IMR-90 (cell line): Measurements from ENCODE around the gene TFIP11. TPM values are rescaled to one million over a fixed set of nuclear protein-coding genes. Genes with fewer than 3 reads are reported as not detected.

Experiments
- ATAC-seq: fragments of 200-7000 bp; cut with Tn5 transposase; 2 replicates; pipeline ENCODE4 v1.9.1; 2020; ENCODE audit warnings: low read depth, mild to moderate bottlenecking, moderate library complexity
- BruUV-seq: library from RNA; stranded (reverse); fragments of 400-500 nt; replicated peaks from 2 replicates; lab custom pipeline; 2021; lab: Mats Ljungman, UMichigan
- CTCF ChIA-PET: fragments of 300-600 bp; formaldehyde crosslinking; extraction: SDS; loops from one replicate; lab custom pipeline; 2021; ENCODE audit warnings: antibody characterized with exemption; lab: Yijun Ruan, JAX
- POLR2A ChIA-PET: fragments of 300-600 bp; sonication (Branson Sonifier 250); formaldehyde crosslinking; loops from one replicate; lab custom pipeline; 2022; ENCODE audit warnings: antibody characterized with exemption; ENCODE audit not compliant: unreplicated experiment; lab: Charles Lee
- DNase-seq: peaks from one replicate; pipeline ENCODE4 v3.0.0; 2013
- H2AFZ ChIP-seq: replicated peaks from 2 replicates; pipeline ENCODE3; 2013; ENCODE audit warnings: low read length, mild to moderate bottlenecking; ENCODE audit not compliant: poor library complexity
- H2AK5ac ChIP-seq: 2 replicates; pipeline ENCODE4 v1.6.1; 2013; ENCODE audit warnings: low read depth, low read length, inconsistent platforms
- H2AK9ac ChIP-seq: replicated peaks from 2 replicates; pipeline ENCODE3; 2013; ENCODE audit warnings: mild to moderate bottlenecking, low read depth, low read length, moderate library complexity; ENCODE audit not compliant: poor library complexity
- H2BK120ac ChIP-seq: 2 replicates; pipeline ENCODE4 v1.6.1; 2013; ENCODE audit warnings: low read depth, low read length, inconsistent platforms
- H2BK15ac ChIP-seq: 3 replicates; pipeline ENCODE4 v1.6.1; 2013; ENCODE audit warnings: low read depth, low read length, inconsistent platforms
- H2BK20ac ChIP-seq: 2 replicates; pipeline ENCODE4 v1.6.1; 2013; ENCODE audit warnings: low read depth, mild to moderate bottlenecking, inconsistent platforms, low read length, moderate library complexity
- H2BK5ac ChIP-seq: 2 replicates; pipeline ENCODE4 v1.6.1; 2013; ENCODE audit warnings: mild to moderate bottlenecking, low read depth, low read length, inconsistent platforms; ENCODE audit not compliant: poor library complexity, severe bottlenecking
- H3K14ac ChIP-seq: replicated peaks from 2 replicates; pipeline ENCODE4 v1.6.1; 2013; ENCODE audit warnings: low read depth, low read length, inconsistent platforms
- H3K18ac ChIP-seq: 2 replicates; pipeline ENCODE4 v1.6.1; 2013; ENCODE audit warnings: low read depth, low read length, control low read depth
- H3K23ac ChIP-seq: 2 replicates; pipeline ENCODE4 v1.6.1; 2013; ENCODE audit warnings: low read depth, low read length, inconsistent platforms
- H3K27ac ChIP-seq: 2 replicates; pipeline ENCODE4 v1.5.1; 2013; ENCODE audit warnings: mild to moderate bottlenecking, control low read depth, low read length; ENCODE audit not compliant: insufficient read depth
- H3K27me3 ChIP-seq: 2 replicates; pipeline ENCODE4 v1.6.1; 2013; ENCODE audit warnings: low read length; ENCODE audit not compliant: control insufficient read depth, insufficient read depth
- H3K36me3 ChIP-seq: 2 replicates; pipeline ENCODE4 v1.6.1; 2013; ENCODE audit warnings: low read length, mixed read lengths; ENCODE audit not compliant: control insufficient read depth, insufficient read depth
- H3K4ac ChIP-seq: 2 replicates; pipeline ENCODE4 v1.6.1; 2013; ENCODE audit warnings: low read depth, low read length, inconsistent platforms
- H3K4me1 ChIP-seq: 2 replicates; pipeline ENCODE4 v1.6.1; 2013; ENCODE audit warnings: low read length, mixed read lengths; ENCODE audit not compliant: control insufficient read depth, insufficient read depth
- H3K4me2 ChIP-seq: 2 replicates; pipeline ENCODE4 v1.6.1; 2013; ENCODE audit warnings: low read depth, mild to moderate bottlenecking, control low read depth, low read length, moderate library complexity
- H3K4me3 ChIP-seq: 2 replicates; pipeline ENCODE4 v1.5.1; 2013; ENCODE audit warnings: low read depth, mild to moderate bottlenecking, control low read depth, low read length, moderate library complexity; ENCODE audit not compliant: insufficient read depth
- H3K56ac ChIP-seq: 2 replicates; pipeline ENCODE4 v1.6.1; 2013; ENCODE audit warnings: low read length, inconsistent platforms; ENCODE audit not compliant: insufficient read depth; ENCODE audit errors: extremely low read depth
- H3K79me1 ChIP-seq, 2 experiments: 2 replicates each; pipeline ENCODE4 v1.6.1; 2013; ENCODE audit warnings: low read length in 2 of 2, inconsistent platforms in 1 of 2, low read depth in 1 of 2
- H3K9ac ChIP-seq: 2 replicates; pipeline ENCODE4 v1.6.1; 2013; ENCODE audit warnings: low read depth, low read length, control low read depth
- H3K9me1 ChIP-seq: 2 replicates; pipeline ENCODE4 v1.6.1; 2013; ENCODE audit warnings: low read length, inconsistent platforms; ENCODE audit not compliant: insufficient read depth
- H3K9me3 ChIP-seq: 2 replicates; pipeline ENCODE4 v1.6.1; 2013; ENCODE audit warnings: low read length; ENCODE audit not compliant: control insufficient read depth, insufficient read depth
- H4K20me1 ChIP-seq: 2 replicates; pipeline ENCODE4 v1.6.1; 2013; ENCODE audit warnings: low read length, inconsistent platforms; ENCODE audit not compliant: insufficient read depth
- H4K5ac ChIP-seq: 2 replicates; pipeline ENCODE4 v1.6.1; 2013; ENCODE audit warnings: mild to moderate bottlenecking, low read depth, low read length, control low read depth
- H4K8ac ChIP-seq, 2 experiments: 2 replicates each; pipeline ENCODE4 v1.6.1; 2013; ENCODE audit warnings: low read depth in 2 of 2, low read length in 2 of 2, control low read depth in 1 of 2, inconsistent platforms in 1 of 2
- H4K91ac ChIP-seq: 2 replicates; pipeline ENCODE4 v1.6.1; 2013; ENCODE audit warnings: low read depth, low read length, inconsistent platforms; ENCODE audit not compliant: insufficient read depth
- BHLHE40 ChIP-seq: fragments of 150-350 bp; IDR thresholded peaks from 2 replicates; pipeline ENCODE4 v1.6.1; 2016; ENCODE audit warnings: mild to moderate bottlenecking, low read depth, low read length
- CEBPB ChIP-seq: IDR thresholded peaks from 2 replicates; pipeline ENCODE4 v1.6.1; 2012; ENCODE audit warnings: low read depth, low read length, improper control_type of control experiment
- CHD1 ChIP-seq: IDR thresholded peaks from 2 replicates; pipeline ENCODE4 v1.6.1; 2012; ENCODE audit warnings: low read depth, low read length, improper control_type of control experiment
- CTCF ChIP-seq: conservative IDR thresholded peaks from 2 replicates; pipeline ENCODE4 v1.5.1; 2012; ENCODE audit warnings: mild to moderate bottlenecking, low read depth, low read length, improper control_type of control experiment
- ELK1 ChIP-seq: fragments of 150-350 bp; IDR thresholded peaks from 2 replicates; pipeline ENCODE4 v1.6.1; 2016; ENCODE audit warnings: low read depth, mild to moderate bottlenecking, low read length, moderate library complexity, borderline replicate concordance
- FOS ChIP-seq: fragments of 150-350 bp; IDR thresholded peaks from 2 replicates; pipeline ENCODE4 v1.6.1; 2016; ENCODE audit warnings: low read depth, low read length
- MAFK ChIP-seq: IDR thresholded peaks from 2 replicates; pipeline ENCODE4 v1.6.1; 2012; ENCODE audit warnings: low read depth, low read length, improper control_type of control experiment
- MAZ ChIP-seq: IDR thresholded peaks from 2 replicates; pipeline ENCODE4 v1.6.1; 2012; ENCODE audit warnings: low read depth, mild to moderate bottlenecking, low read length, improper control_type of control experiment, moderate library complexity, borderline replicate concordance
- MXI1 ChIP-seq: IDR thresholded peaks from 2 replicates; pipeline ENCODE4 v1.6.1; 2012; ENCODE audit warnings: low read depth, mild to moderate bottlenecking, low read length, moderate library complexity, borderline replicate concordance
- NFE2L2 ChIP-seq: fragments of 150-350 bp; IDR thresholded peaks from 2 replicates; pipeline ENCODE4 v1.6.1; 2016; ENCODE audit warnings: low read depth, mild to moderate bottlenecking, low read length
- POLR2A ChIP-seq: IDR thresholded peaks from 2 replicates; pipeline ENCODE4 v1.6.1; 2012; ENCODE audit warnings: mild to moderate bottlenecking, low read depth, low read length
- RAD21 ChIP-seq: IDR thresholded peaks from 2 replicates; pipeline ENCODE4 v1.6.1; 2012; ENCODE audit warnings: low read length, improper control_type of control experiment
- RCOR1 ChIP-seq: IDR thresholded peaks from 2 replicates; pipeline ENCODE4 v1.6.1; 2012; ENCODE audit warnings: mild to moderate bottlenecking, low read length, improper control_type of control experiment; ENCODE audit not compliant: insufficient replicate concordance
- RFX5 ChIP-seq: IDR thresholded peaks from 2 replicates; pipeline ENCODE4 v1.8.0; 2012; ENCODE audit warnings: low read depth, mild to moderate bottlenecking, low read length, moderate library complexity
- SMC3 ChIP-seq: fragments of 150-350 bp; IDR thresholded peaks from 2 replicates; pipeline ENCODE4 v1.6.1; 2016; ENCODE audit warnings: low read depth, mild to moderate bottlenecking, antibody characterized with exemption, low read length, moderate library complexity
- USF2 ChIP-seq: fragments of 150-350 bp; IDR thresholded peaks from 2 replicates; pipeline ENCODE4 v1.6.1; 2017; ENCODE audit warnings: mild to moderate bottlenecking, antibody characterized with exemption, low read length, low read depth
- WGBS, 2 experiments: methylation state at CpG; one replicate each; pipeline versions ENCODE4 v1.1.5 to v1.1.7; 2013; ENCODE audit warnings: missing lambda C conversion rate in 2 of 2; ENCODE audit not compliant: insufficient read length in 1 of 2; ENCODE audit errors: extremely low coverage in 2 of 2; 5-methylcytosine and 5-hydroxymethylcytosine counted together
- dilution Hi-C: fragments of 300-500 bp; cut with HindIII; formaldehyde crosslinking; loops from one replicate; pipeline ENCODE4 v1.14.3; 2018; ENCODE audit warnings: low sequenced_read_pairs; ENCODE audit not compliant: unreplicated experiment
- in situ Hi-C: fragments of 300-500 bp; cut with MboI; formaldehyde crosslinking; loops from 3 replicates; pipeline ENCODE4 v1.14.3; 2019; ENCODE audit warnings: low sequenced_read_pairs, inconsistent platforms, mixed read lengths
- intact Hi-C: fragments of 100-400 bp; cut with micrococcal nuclease; formaldehyde crosslinking; loops from 2 replicates; pipeline ENCODE4 v1.10.0; 2022
- polyA plus RNA-seq, 3 experiments: library from polyadenylated mRNA; depleted of rRNA; stranded (reverse); fragments of >200 nt; gene quantifications; 2 replicates each; pipeline ENCODE4 v1.2.3, GENCODE V29; 2012; ENCODE audit warnings: low replicate concordance in 1 of 3
- total RNA-seq: library from RNA; depleted of rRNA; stranded (reverse); fragments of >200 nt; gene quantifications from 2 replicates; pipeline ENCODE4 v1.2.3, GENCODE V29; 2012

The TFIP11 gene
- total and polyA plus RNA-seq, 2 of the 4 experiments (the other 2 are of a cell fraction) = 22.5 to 43.2 TPM

- Histone ChIP-seq H3K18ac (no peak overlapping the region), H2AK5ac (no peak overlapping the region), H3K36me3 (peaks cover 52% of the 10 kb centered on the region), H2AFZ (no peak overlapping the region), H3K4me3 (no peak overlapping the region), H4K91ac (no peak overlapping the region), H4K20me1 (0 out of 2 replicates have a peak, but pooled peaks cover 6% of the 10 kb centered on the region), H3K27me3 (no peaks in the 10 kb centered on the region), H3K9me1 (no peaks in the 10 kb centered on the region; the same call in 1 of the 2 replicates), H3K4me1 (no peaks in the 10 kb centered on the region), H3K27ac (no peak overlapping the region), H3K23ac (no peak overlapping the region), H3K9ac (no peak overlapping the region), H3K56ac (no peak overlapping the region), H4K5ac (no peak overlapping the region), H3K4ac (no peak overlapping the region), H3K9me3 (no peaks in the 10 kb centered on the region), H2BK5ac (no peak overlapping the region), H3K79me1 (peaks cover 3 to 11% of the 10 kb centered on the region in 2 experiments; a peak in 3 of 4 replicates), H2BK15ac (no peak overlapping the region), H2BK20ac (no peak overlapping the region), H4K8ac (no peak overlapping the region), H3K14ac (no peak overlapping the region), H2AK9ac (no peak overlapping the region), H2BK120ac (no peak overlapping the region), H3K4me2 (no peak overlapping the region)
- ATAC-seq (no peak), DNase-seq (no peak)
- in situ Hi-C loops (loop anchor here (5.0 kb wide), 1 partner anchor 60 kb away; no protein-coding TSS in a partner anchor), dilution Hi-C loops (no loop called here), intact Hi-C loops (no loop called here)
- BruUV-seq = no TSS peak
- WGBS, 2 experiments = 67% methylated on average over 1 of the region's 3 CpGs; no CpG with 5 or more reads in 1 of the 2 experiments
- ChIA-PET CTCF (interaction anchor here (1.1 to 1.2 kb wide), 2 partner anchors 11 to 95 kb away, joined by 3 to 4 read pairs; no protein-coding TSS in a partner anchor), POLR2A (no interaction called here)
- TF ChIP-seq RCOR1 (no peak), POLR2A (no peak), MAFK (no peak), CTCF (no peak), CEBPB (no peak), FOS (no peak), CHD1 (no peak), MXI1 (no peak), RFX5 (no peak), MAZ (no peak), RAD21 (no peak), USF2 (no peak), BHLHE40 (no peak), ELK1 (no peak), SMC3 (no peak), NFE2L2 (no peak)
These were observed 49.6 kb downstream of the TFIP11 start for GRCh38 chr22:26462641-26463040.
